ENCODE measurements around the gene NPC1L1. TPM values are rescaled to one million over a fixed set of nuclear protein-coding genes. Genes with fewer than 3 reads are reported as not detected.

The NPC1L1 gene
- total and polyA plus RNA-seq, 2 donors (not counting 1 experiment from before 2014, with no cell fraction given): 0.07 TPM; not detected in 1

GRCh38 chr7:44494960-44495359 lies 46.2 kb downstream of the NPC1L1 start:
- peaks cover 8% of the 10 kb centered on the region for H3K4me1 Mint-ChIP-seq
- ATAC-seq (ENCODE audit: low read depth) (no peak), DNase-seq (no peak)
- no peak overlapping the region for H3K9ac ChIP-seq (ENCODE audit: low read length)
- H3K79me2 ChIP-seq (ENCODE audit: control insufficient read depth, insufficient read depth, low read length): no peaks in the 10 kb centered on the region
- peaks cover 0 to 6% (median 3%) of the 10 kb centered on the region in 4 experiments for H3K27me3 ChIP-seq (replicated peaks in 1 of 4; ENCODE audit: control extremely low read depth in 1 of 4, control insufficient read depth in 3 of 4, insufficient read depth in 4 of 4, low read length in 3 of 4)
- no peak overlapping the region for H3K27ac ChIP-seq (ENCODE audit: low read length in 2 of 2)
- H3K27me3 Mint-ChIP-seq: peaks cover 20% of the 10 kb centered on the region
- peaks cover 0 to 1% of the 10 kb centered on the region in 2 donors for H3K4me1 ChIP-seq (ENCODE audit: control insufficient read depth in 2 of 2, insufficient read depth in 2 of 2, low read length in 2 of 2)
- H3K36me3 ChIP-seq (replicated peaks in 1 of 2; ENCODE audit: control extremely low read depth in 1 of 2, control insufficient read depth in 1 of 2, extremely low read depth in 1 of 2, insufficient read depth in 2 of 2, low read length in 1 of 2): no peaks in the 10 kb centered on the region
- WGBS (ENCODE audit: insufficient coverage): no CpG with 5 or more reads among the region's 2 CpGs
- intact Hi-C loops (cut with micrococcal nuclease): loop anchor here (5.0 to 10.0 kb wide), 2 partner anchors 510 to 628 kb away; partner anchors contain the start of gene MRPS24
- H3K4me3 ChIP-seq (ENCODE audit: control extremely low read depth in 1 of 5, extremely low read depth in 1 of 5, insufficient read depth in 1 of 5, low read depth in 2 of 5, low read length in 4 of 5): no peak overlapping the region
- no peak overlapping the region for H3K27ac Mint-ChIP-seq
- no peak overlapping the region for H2AFZ ChIP-seq (ENCODE audit: insufficient read depth, low read depth, low read length, poor library complexity, severe bottlenecking)
- ChIA-PET POLR2A (no interaction called here), CTCF (interaction anchor here (1.2 kb wide), 1 partner anchor 10 kb away, joined by 3 read pairs; no protein-coding TSS in a partner anchor)
- H3K9me3 ChIP-seq (ENCODE audit: control extremely low read depth in 1 of 3, control insufficient read depth in 2 of 3, insufficient read depth in 1 of 3, low read length in 2 of 3): no peaks in the 10 kb centered on the region
- H3K4me2 ChIP-seq (replicated peaks; ENCODE audit: low read depth, low read length, poor library complexity, severe bottlenecking): no peak overlapping the region
- no peak for TF ChIP-seq EZH2 (IDR thresholded peaks at IDR 0.05; ENCODE audit: borderline replicate concordance, insufficient read depth, low read depth, low read length, poor library complexity, severe bottlenecking)
- TF ChIP-seq CTCF (IDR thresholded peaks at IDR 0.05): no peak
- H3K4me3 Mint-ChIP-seq: no peak overlapping the region
- no peaks in the 10 kb centered on the region for H4K20me1 ChIP-seq (ENCODE audit: control insufficient read depth, insufficient read depth, low read length, poor library complexity, severe bottlenecking)
- H3K9me3 Mint-ChIP-seq (ENCODE audit: insufficient read depth): no peaks in the 10 kb centered on the region

- intact Hi-C loops (cut with micrococcal nuclease): loop anchor here (2.0 to 10.0 kb wide), 7 partner anchors 74 to 1578 kb away; partner anchors contain the start of genes C7orf25, MRPS24 and TBRG4
- H3K9me3 Mint-ChIP-seq (ENCODE audit: insufficient read depth): no peaks in the 10 kb centered on the region
- no peak for TF ChIP-seq EZH2 (IDR thresholded peaks at IDR 0.05; ENCODE audit: borderline replicate concordance, insufficient read depth, low read depth, low read length, poor library complexity, severe bottlenecking)
- no peak for TF ChIP-seq CTCF (IDR thresholded peaks at IDR 0.05)
Measured at GRCh38 chr7:44491229-44491628, 49.9 kb downstream of the NPC1L1 start.

More at GRCh38 chr7:44491229-44491628, 49.9 kb downstream of the NPC1L1 start:
- Histone ChIP-seq H3K9ac (ENCODE audit: low read length) (peak overlapping the region; percentile 90), H3K79me2 (ENCODE audit: control insufficient read depth, insufficient read depth, low read length) (peaks cover 34% of the 10 kb centered on the region), H3K27ac (ENCODE audit: low read length in 2 of 2) (peak overlapping the region in 1 of 2 donors; percentile 93), H3K9me3 (ENCODE audit: control extremely low read depth in 1 of 3, control insufficient read depth in 2 of 3, insufficient read depth in 1 of 3, low read length in 2 of 3) (no peaks in the 10 kb centered on the region), H3K27me3 (replicated peaks in 1 of 4; ENCODE audit: control extremely low read depth in 1 of 4, control insufficient read depth in 3 of 4, insufficient read depth in 4 of 4, low read length in 3 of 4) (peaks cover 0 to 6% (median 3%) of the 10 kb centered on the region in 4 experiments), H4K20me1 (ENCODE audit: control insufficient read depth, insufficient read depth, low read length, poor library complexity, severe bottlenecking) (peaks cover 26% of the 10 kb centered on the region), H3K4me1 (ENCODE audit: control insufficient read depth in 2 of 2, insufficient read depth in 2 of 2, low read length in 2 of 2) (peaks cover 15 to 21% of the 10 kb centered on the region in 2 donors), H2AFZ (ENCODE audit: insufficient read depth, low read depth, low read length, poor library complexity, severe bottlenecking) (peak overlapping the region; percentile 98), H3K4me3 (ENCODE audit: control extremely low read depth in 1 of 5, extremely low read depth in 1 of 5, insufficient read depth in 1 of 5, low read depth in 2 of 5, low read length in 4 of 5) (peak overlapping the region; percentile 89 to 98 (median 93)), H3K4me2 (replicated peaks; ENCODE audit: low read depth, low read length, poor library complexity, severe bottlenecking) (peak overlapping the region; percentile 76), H3K36me3 (replicated peaks in 1 of 2; ENCODE audit: control extremely low read depth in 1 of 2, control insufficient read depth in 1 of 2, extremely low read depth in 1 of 2, insufficient read depth in 2 of 2, low read length in 1 of 2) (peaks cover 0 to 10% of the 10 kb centered on the region in 2 experiments)
- POLR2A ChIA-PET: interaction anchor here (0.6 to 1.8 kb wide), 6 partner anchors 83 to 761 kb away, joined by 3 to 4 read pairs (median 4); partner anchors contain the start of genes DDX56, TMED4 and YKT6
- no CpG with 5 or more reads among the region's 3 CpGs for WGBS (ENCODE audit: insufficient coverage)
- H3K27ac Mint-ChIP-seq: peak overlapping the region; percentile 93
- H3K4me3 Mint-ChIP-seq: peak overlapping the region; percentile 91
- H3K4me1 Mint-ChIP-seq: peaks cover 38% of the 10 kb centered on the region
- peaks cover 10% of the 10 kb centered on the region for H3K27me3 Mint-ChIP-seq
- CTCF ChIA-PET: interaction anchor here (1.0 to 2.9 kb wide), 6 partner anchors 13 to 1579 kb away, joined by 3 to 14 read pairs (median 5); no protein-coding TSS in a partner anchor
- no peak for ATAC-seq (ENCODE audit: low read depth)
- DNase-seq: no peak

Data from B cell (primary cell).